Brain microvascular endothelial cell (primary cell): ENCODE measurements around the gene CENPT.

Source experiments
- DNase-seq: peaks from one replicate; pipeline ENCODE4 v3.0.0-alpha.2; 2020
- H3K27ac ChIP-seq: fragments of 250-450 bp; sonication (Bioruptor Pico); 2 replicates; pipeline ENCODE4 v1.5.1; 2020; ENCODE audit warnings: mild to moderate bottlenecking, moderate library complexity
- H3K27me3 ChIP-seq: fragments of 250-450 bp; sonication (Bioruptor Pico); replicated peaks from 2 replicates; pipeline ENCODE4 v1.5.1; 2020; ENCODE audit warnings: mild to moderate bottlenecking
- H3K36me3 ChIP-seq: fragments of 250-450 bp; sonication (Bioruptor Pico); replicated peaks from 2 replicates; pipeline ENCODE4 v1.5.1; 2020; ENCODE audit warnings: mild to moderate bottlenecking
- H3K4me3 ChIP-seq: 2 replicates; pipeline ENCODE4 v1.5.1; 2011; ENCODE audit warnings: low read depth, mild to moderate bottlenecking, control low read depth, low read length, moderate library complexity
- CTCF ChIP-seq: IDR thresholded peaks from 2 replicates; pipeline ENCODE4 v1.5.1; 2011; ENCODE audit warnings: low read depth, mild to moderate bottlenecking, moderate library complexity, low read length, control low read depth, inconsistent platforms; ENCODE audit errors: missing control alignments
- in situ Hi-C: cut with HindIII; loops from 2 replicates; pipeline ENCODE4 v1.10.0; 2017; ENCODE audit warnings: low sequenced_read_pairs, low pct_ligation_motif_present

The CENPT gene

DNA sequence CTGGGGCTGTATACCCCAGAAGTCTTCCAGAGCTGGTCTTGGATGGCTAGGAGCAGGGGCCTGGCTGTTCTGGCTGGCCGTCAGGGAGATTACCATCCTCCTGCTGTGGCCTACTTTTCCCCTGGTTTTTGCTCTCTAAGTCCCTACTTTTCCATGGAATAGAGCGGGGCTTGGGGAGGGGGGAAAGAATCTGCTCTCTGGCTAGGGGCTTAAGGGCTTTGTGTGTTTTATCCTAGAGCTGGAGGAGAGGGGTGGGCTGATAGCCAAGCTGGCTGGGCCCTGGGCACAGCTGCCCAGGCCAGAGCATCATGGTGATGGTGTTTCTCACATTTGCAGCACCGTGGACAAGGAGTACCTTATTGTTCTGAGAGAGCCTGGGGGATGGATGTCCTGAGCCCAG, 40.8 kb upstream of the CENPT start:
- no peak overlapping the region for H3K27ac ChIP-seq
- H3K4me3 ChIP-seq = no peak overlapping the region
- DNase-seq = no peak
- H3K27me3 ChIP-seq = no peaks in the 10 kb centered on the region
- no peak for TF ChIP-seq CTCF
- H3K36me3 ChIP-seq = peaks cover 16% of the 10 kb centered on the region
- in situ Hi-C loops = no loop called here

DNA sequence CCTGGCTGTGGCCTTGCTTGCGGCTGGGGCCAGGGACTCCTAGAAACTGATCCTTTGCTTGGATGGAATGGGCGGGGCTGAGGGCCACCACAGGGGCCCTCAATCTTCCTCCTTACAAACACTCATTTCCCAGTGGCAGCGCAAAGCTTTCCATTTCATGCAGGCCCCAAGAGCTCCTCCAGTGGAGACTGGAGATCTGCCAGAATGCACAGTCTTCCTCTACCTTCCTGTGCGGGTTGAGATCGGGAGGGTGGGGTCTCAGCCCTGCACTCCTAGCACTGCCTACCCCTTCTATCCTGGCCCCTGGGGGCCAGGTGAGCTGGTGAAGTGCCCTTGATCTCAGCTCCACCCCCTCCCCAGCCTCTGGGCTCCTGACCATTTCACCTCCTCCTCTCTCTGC, 38.9 kb upstream of the CENPT start:
- Histone ChIP-seq H3K36me3 (peaks cover 35% of the 10 kb centered on the region), H3K27ac (no peak overlapping the region), H3K4me3 (no peak overlapping the region), H3K27me3 (no peaks in the 10 kb centered on the region)
- in situ Hi-C loops = no loop called here
- DNase-seq = no peak
- TF ChIP-seq CTCF = no peak

DNA sequence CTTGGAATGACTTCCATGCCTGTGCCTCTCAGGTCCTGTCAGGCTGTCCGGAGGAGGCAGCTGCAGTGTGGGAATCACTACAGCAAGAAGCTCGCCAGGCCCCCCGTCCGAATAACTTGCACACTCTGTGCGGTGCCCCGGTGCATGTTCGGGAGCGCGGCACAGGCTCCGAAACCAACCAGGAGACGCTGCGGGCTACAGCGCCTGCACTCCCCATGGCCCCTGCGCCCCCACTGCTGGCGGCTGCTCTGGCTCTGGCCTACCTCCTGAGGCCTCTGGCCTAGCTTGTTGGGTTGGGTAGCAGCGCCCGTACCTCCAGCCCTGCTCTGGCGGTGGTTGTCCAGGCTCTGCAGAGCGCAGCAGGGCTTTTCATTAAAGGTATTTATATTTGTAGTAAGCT, 38.5 kb upstream of the CENPT start:
- TF ChIP-seq CTCF = no peak

GRCh38 chr16:67885545-67885944, 38.1 kb upstream of the CENPT start:
- TF ChIP-seq CTCF = no peak
- DNase-seq = no peak
- in situ Hi-C loops = no loop called here
- H3K27ac ChIP-seq = no peak overlapping the region
- H3K27me3 ChIP-seq = no peaks in the 10 kb centered on the region
- peaks cover 44% of the 10 kb centered on the region for H3K36me3 ChIP-seq
- H3K4me3 ChIP-seq = no peak overlapping the region

More for the DNA sequence above, 38.5 kb upstream of the CENPT start:
- Histone ChIP-seq H3K27me3 (no peaks in the 10 kb centered on the region), H3K27ac (no peak overlapping the region), H3K4me3 (no peak overlapping the region), H3K36me3 (peaks cover 39% of the 10 kb centered on the region)
- in situ Hi-C loops = no loop called here
- no peak for DNase-seq

- in situ Hi-C loops = no loop called here
- Histone ChIP-seq H3K27me3 (no peaks in the 10 kb centered on the region), H3K27ac (no peak within 1 kb of the TSS), H3K36me3 (peaks cover 52% of the 10 kb centered on the region), H3K4me3 (no peak within 1 kb of the TSS)
- peak; percentile 84 for DNase-seq
- TF ChIP-seq CTCF = no peak
These were observed 37.2 kb upstream of the CENPT start, which contains the start of gene NRN1L for GRCh38 chr16:67884684-67885083. Gene NRN1L (plus strand): TSS chr16:67884885. CDS start chr16:67884904, 19 bp downstream.

DNA sequence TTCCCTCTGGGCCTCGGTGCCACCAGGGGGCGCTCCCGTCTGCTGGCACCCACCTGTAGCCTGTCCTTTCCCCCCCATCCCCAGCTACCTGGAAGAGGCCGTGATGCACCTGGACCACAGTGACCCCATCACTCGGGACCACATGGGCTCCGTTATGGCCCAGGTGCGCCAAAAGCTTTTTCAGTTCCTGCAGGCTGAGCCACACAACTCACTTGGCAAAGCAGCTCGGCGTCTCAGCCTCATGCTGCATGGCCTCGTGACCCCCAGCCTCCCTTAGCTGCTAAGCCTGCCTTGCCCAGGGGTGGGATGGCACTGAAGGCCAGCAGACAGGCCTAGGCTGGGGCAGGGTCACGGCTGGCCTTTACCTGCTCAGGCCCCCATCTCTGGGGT, 36.4 kb upstream of the CENPT start:
- Histone ChIP-seq H3K27me3 (no peaks in the 10 kb centered on the region), H3K27ac (no peak overlapping the region), H3K36me3 (peaks cover 61% of the 10 kb centered on the region), H3K4me3 (no peak overlapping the region)
- in situ Hi-C loops = no loop called here
- DNase-seq = no peak
- peak; percentile 92 for TF ChIP-seq CTCF
